Osteoblast (primary cell): ENCODE data around the gene TRHDE. TPM values are rescaled to one million over a fixed set of nuclear protein-coding genes. Genes with fewer than 3 reads are reported as not detected.

Experiments
- DNase-seq: peaks from one replicate; pipeline ENCODE4 v3.0.0; 2011; ENCODE audit warnings: low spot score, mixed read lengths; ENCODE audit not compliant: insufficient read length; ENCODE audit errors: missing footprints
- H2AFZ ChIP-seq: 2 replicates; pipeline ENCODE4 v1.6.0; 2011; ENCODE audit warnings: mild to moderate bottlenecking, low read length
- H3K27ac ChIP-seq: 2 replicates; pipeline ENCODE4 v1.5.1; 2011; ENCODE audit warnings: mild to moderate bottlenecking, low read depth, low read length, moderate library complexity
- H3K27me3 ChIP-seq: 2 replicates; pipeline ENCODE4 v1.6.0; 2012; ENCODE audit warnings: mild to moderate bottlenecking, control low read depth, inconsistent platforms, low read length, moderate library complexity; ENCODE audit not compliant: insufficient read depth
- H3K36me3 ChIP-seq: 2 replicates; pipeline ENCODE4 v1.5.1; 2011; ENCODE audit warnings: mild to moderate bottlenecking, low read length, control low read depth, moderate library complexity; ENCODE audit not compliant: insufficient read depth
- H3K4me1 ChIP-seq: 2 replicates; pipeline ENCODE4 v1.5.1; 2011; ENCODE audit warnings: mild to moderate bottlenecking, low read length, control low read depth, moderate library complexity; ENCODE audit not compliant: insufficient read depth
- H3K4me2 ChIP-seq: 2 replicates; pipeline ENCODE4 v1.6.0; 2011; ENCODE audit warnings: mild to moderate bottlenecking, low read length; ENCODE audit not compliant: insufficient read depth
- H3K4me3 ChIP-seq: fragments of 200-600 bp; sonication (generic); 3 replicates; pipeline ENCODE4 v1.5.1; 2012; ENCODE audit warnings: mild to moderate bottlenecking, low read length, inconsistent platforms; ENCODE audit not compliant: insufficient read depth
- H3K79me2 ChIP-seq: 2 replicates; pipeline ENCODE4 v1.6.0; 2012; ENCODE audit warnings: mild to moderate bottlenecking, low read length, control low read depth, inconsistent platforms; ENCODE audit not compliant: insufficient read depth
- H3K9me3 ChIP-seq: 2 replicates; pipeline ENCODE4 v1.5.1; 2011; ENCODE audit warnings: low read depth, low read length, control low read depth
- H4K20me1 ChIP-seq: 2 replicates; pipeline ENCODE4 v1.6.0; 2012; ENCODE audit warnings: mild to moderate bottlenecking, low read length, control low read depth; ENCODE audit not compliant: insufficient read depth
- total RNA-seq: library from RNA; depleted of rRNA; stranded (reverse); fragments of >200 nt; gene quantifications from 2 replicates; pipeline ENCODE4 v1.2.3, GENCODE V29; 2012
- TF ChIP-seq, protein P1 (sequence below): IDR thresholded peaks from 2 replicates; pipeline ENCODE4 v1.5.1; 2011; ENCODE audit warnings: mild to moderate bottlenecking, low read depth, low read length, moderate library complexity; ENCODE audit errors: extremely low read depth

TRHDE gene
- total RNA-seq, 1 donor, result under 0.01 TPM

DNA sequence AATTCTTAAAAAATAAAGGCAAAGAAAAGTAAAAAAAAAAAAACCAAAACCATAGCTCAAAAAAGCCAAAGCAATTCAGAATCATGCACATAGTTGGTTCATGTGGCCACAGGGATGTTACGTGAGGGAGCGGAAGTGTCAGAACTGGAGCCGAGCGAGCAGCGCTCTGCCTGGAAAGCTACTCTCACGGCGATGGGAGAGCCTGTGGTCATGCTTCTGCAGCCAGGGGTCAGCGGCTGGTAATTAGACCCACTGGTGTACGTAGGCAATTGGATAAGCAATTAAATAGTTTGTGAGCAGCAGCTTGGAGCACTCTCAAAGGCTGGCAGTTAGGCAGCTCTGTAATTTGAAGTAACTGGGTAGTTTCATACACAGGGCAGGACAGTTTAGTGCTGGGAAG is 58.1 kb downstream of the TRHDE start:
- Histone ChIP-seq H3K36me3 (no peaks in the 10 kb centered on the region), H3K79me2 (no peaks in the 10 kb centered on the region), H4K20me1 (no peaks in the 10 kb centered on the region), H2AFZ (peak overlapping the region; percentile 83), H3K4me1 (no peaks in the 10 kb centered on the region), H3K27ac (peak overlapping the region; percentile 34), H3K9me3 (no peaks in the 10 kb centered on the region), H3K4me2 (peak overlapping the region; percentile 74), H3K27me3 (no peaks in the 10 kb centered on the region), H3K4me3 (peak overlapping the region; percentile 62)
- TF ChIP-seq, protein P1, sequence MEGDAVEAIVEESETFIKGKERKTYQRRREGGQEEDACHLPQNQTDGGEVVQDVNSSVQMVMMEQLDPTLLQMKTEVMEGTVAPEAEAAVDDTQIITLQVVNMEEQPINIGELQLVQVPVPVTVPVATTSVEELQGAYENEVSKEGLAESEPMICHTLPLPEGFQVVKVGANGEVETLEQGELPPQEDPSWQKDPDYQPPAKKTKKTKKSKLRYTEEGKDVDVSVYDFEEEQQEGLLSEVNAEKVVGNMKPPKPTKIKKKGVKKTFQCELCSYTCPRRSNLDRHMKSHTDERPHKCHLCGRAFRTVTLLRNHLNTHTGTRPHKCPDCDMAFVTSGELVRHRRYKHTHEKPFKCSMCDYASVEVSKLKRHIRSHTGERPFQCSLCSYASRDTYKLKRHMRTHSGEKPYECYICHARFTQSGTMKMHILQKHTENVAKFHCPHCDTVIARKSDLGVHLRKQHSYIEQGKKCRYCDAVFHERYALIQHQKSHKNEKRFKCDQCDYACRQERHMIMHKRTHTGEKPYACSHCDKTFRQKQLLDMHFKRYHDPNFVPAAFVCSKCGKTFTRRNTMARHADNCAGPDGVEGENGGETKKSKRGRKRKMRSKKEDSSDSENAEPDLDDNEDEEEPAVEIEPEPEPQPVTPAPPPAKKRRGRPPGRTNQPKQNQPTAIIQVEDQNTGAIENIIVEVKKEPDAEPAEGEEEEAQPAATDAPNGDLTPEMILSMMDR, result no peak
- DNase-seq, result peak; percentile 66

DNA sequence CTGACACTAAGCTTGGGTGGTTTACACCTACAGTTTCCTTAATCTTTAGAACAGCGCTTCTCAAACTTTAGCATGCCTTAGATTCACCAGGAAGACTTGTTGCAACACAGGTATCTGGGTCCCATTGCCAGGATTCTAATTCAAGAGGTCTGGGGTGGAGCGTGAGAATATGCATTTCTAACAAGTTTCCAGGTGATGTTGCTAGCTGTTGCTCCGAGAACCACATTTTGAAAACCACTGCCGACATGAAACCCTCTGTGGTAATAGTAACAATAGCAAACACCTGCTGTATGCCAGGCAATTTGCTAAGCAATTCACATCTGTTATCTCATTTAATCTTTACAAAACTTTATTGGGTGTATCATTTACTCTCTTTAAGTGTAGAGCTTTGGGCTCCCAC is 58.6 kb downstream of the TRHDE start:
- no peaks in the 10 kb centered on the region for H3K79me2 ChIP-seq
- H3K27me3 ChIP-seq, result no peaks in the 10 kb centered on the region
- H3K4me2 ChIP-seq, result peak overlapping the region; percentile 74
- no peak for DNase-seq
- H3K9me3 ChIP-seq, result no peaks in the 10 kb centered on the region
- H3K4me3 ChIP-seq, result no peak overlapping the region
- H3K4me1 ChIP-seq, result no peaks in the 10 kb centered on the region
- peak overlapping the region; percentile 34 for H3K27ac ChIP-seq
- H2AFZ ChIP-seq, result peak overlapping the region; percentile 83
- H3K36me3 ChIP-seq, result no peaks in the 10 kb centered on the region
- no peaks in the 10 kb centered on the region for H4K20me1 ChIP-seq
- TF ChIP-seq, protein P1, result no peak

DNA sequence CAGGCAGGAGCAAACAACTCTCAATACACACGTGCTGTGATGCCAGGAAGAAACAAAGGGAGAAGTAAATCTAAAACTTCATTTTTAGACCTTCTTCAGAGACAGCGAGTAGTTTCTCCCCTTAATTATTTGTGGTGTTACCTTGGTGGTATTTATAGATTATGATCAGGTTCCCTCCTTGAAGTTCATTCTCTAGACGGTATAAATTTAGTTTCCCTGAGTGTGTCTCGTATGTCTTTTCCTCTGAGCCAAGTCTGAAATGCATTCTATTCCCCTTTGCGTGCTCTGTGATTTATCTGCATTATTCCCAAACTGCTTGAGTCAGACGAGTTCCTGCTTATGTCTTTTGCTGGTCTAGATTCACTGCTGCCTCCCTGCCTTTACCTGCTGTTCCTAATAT is 65.2 kb downstream of the TRHDE start:
- Histone ChIP-seq H3K79me2 (no peaks in the 10 kb centered on the region), H3K4me3 (no peak overlapping the region), H3K27me3 (no peaks in the 10 kb centered on the region), H3K4me2 (no peak overlapping the region), H3K36me3 (no peaks in the 10 kb centered on the region), H3K4me1 (no peaks in the 10 kb centered on the region), H3K27ac (no peak overlapping the region), H4K20me1 (no peaks in the 10 kb centered on the region), H2AFZ (no peak overlapping the region), H3K9me3 (no peaks in the 10 kb centered on the region)
- DNase-seq, result no peak
- TF ChIP-seq, protein P1, result no peak

- Histone ChIP-seq H3K27ac (no peak overlapping the region), H3K4me1 (no peaks in the 10 kb centered on the region), H3K4me2 (no peak overlapping the region), H3K9me3 (no peaks in the 10 kb centered on the region), H3K79me2 (no peaks in the 10 kb centered on the region), H2AFZ (no peak overlapping the region), H3K4me3 (no peak overlapping the region), H4K20me1 (no peaks in the 10 kb centered on the region), H3K27me3 (no peaks in the 10 kb centered on the region), H3K36me3 (no peaks in the 10 kb centered on the region)
- DNase-seq, result no peak
- TF ChIP-seq, protein P1, result no peak
Measured at GRCh38 chr12:72337946-72338345, 65.8 kb downstream of the TRHDE start.
